Lower leg skin (tissue), 3 donors: ENCODE results near the gene LTA.

Source experiments
- POLR2A ChIP-seq, 2 donors: fragments of 450-650 bp; IDR thresholded peaks; one replicate each; pipeline ENCODE4 v1.6.1; 2016 to 2017; ENCODE audit warnings: antibody characterized with exemption in 2 of 2, mild to moderate bottlenecking in 1 of 2, moderate library complexity in 1 of 2
- TF ChIP-seq, protein P1 (sequence below), 3 donors: fragments of 450-650 bp; IDR thresholded peaks; one replicate each; pipeline ENCODE4 v1.5.1; 2016; ENCODE audit warnings: antibody characterized with exemption in 3 of 3, mild to moderate bottlenecking in 3 of 3, moderate library complexity in 2 of 3

DNA sequence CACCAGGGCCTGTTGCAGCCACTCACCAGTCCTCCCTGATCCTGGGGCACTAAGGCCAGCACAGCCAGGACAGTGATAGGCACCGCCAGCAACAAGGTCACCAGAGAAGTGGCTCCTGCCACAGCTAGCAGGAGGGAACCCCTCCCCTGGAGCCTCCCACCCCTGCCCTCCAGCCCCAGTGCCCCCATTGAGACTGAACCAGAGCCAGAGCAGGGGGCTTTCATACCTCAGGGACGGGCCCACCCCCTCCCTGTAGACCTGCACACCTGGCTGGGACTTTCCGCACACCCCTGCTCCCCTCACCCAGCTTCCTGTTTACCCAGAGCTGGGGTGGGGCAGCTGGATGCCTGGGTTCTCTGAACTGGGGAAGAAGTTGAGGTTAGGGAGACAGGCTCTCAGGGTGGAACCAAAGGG, 10.1 kb downstream of the LTA start, which contains the start of gene LTB:
- TF ChIP-seq, protein P1, sequence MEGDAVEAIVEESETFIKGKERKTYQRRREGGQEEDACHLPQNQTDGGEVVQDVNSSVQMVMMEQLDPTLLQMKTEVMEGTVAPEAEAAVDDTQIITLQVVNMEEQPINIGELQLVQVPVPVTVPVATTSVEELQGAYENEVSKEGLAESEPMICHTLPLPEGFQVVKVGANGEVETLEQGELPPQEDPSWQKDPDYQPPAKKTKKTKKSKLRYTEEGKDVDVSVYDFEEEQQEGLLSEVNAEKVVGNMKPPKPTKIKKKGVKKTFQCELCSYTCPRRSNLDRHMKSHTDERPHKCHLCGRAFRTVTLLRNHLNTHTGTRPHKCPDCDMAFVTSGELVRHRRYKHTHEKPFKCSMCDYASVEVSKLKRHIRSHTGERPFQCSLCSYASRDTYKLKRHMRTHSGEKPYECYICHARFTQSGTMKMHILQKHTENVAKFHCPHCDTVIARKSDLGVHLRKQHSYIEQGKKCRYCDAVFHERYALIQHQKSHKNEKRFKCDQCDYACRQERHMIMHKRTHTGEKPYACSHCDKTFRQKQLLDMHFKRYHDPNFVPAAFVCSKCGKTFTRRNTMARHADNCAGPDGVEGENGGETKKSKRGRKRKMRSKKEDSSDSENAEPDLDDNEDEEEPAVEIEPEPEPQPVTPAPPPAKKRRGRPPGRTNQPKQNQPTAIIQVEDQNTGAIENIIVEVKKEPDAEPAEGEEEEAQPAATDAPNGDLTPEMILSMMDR (IDR thresholded peaks at IDR 0.05): no peak
- no peak for TF ChIP-seq POLR2A (IDR thresholded peaks at IDR 0.05)
